A549 treated with Hydrocortisone at 1 μM for 4 hours (cell line): Measurements from ENCODE around the gene ANKRD44. TPM values are rescaled to one million over a fixed set of nuclear protein-coding genes. Genes with fewer than 3 reads are reported as not detected.

Experiments used
- total RNA-seq: library from RNA; stranded (reverse); fragments of 200-300 nt; extraction: Qiagen RNA extraction; gene quantifications from 5 replicates; pipeline ENCODE4 v1.2.3, GENCODE V29; 2022

Gene ANKRD44
- total RNA-seq = 1.4 to 3.1 TPM (median 2.3 TPM) in 5 replicates

DNA sequence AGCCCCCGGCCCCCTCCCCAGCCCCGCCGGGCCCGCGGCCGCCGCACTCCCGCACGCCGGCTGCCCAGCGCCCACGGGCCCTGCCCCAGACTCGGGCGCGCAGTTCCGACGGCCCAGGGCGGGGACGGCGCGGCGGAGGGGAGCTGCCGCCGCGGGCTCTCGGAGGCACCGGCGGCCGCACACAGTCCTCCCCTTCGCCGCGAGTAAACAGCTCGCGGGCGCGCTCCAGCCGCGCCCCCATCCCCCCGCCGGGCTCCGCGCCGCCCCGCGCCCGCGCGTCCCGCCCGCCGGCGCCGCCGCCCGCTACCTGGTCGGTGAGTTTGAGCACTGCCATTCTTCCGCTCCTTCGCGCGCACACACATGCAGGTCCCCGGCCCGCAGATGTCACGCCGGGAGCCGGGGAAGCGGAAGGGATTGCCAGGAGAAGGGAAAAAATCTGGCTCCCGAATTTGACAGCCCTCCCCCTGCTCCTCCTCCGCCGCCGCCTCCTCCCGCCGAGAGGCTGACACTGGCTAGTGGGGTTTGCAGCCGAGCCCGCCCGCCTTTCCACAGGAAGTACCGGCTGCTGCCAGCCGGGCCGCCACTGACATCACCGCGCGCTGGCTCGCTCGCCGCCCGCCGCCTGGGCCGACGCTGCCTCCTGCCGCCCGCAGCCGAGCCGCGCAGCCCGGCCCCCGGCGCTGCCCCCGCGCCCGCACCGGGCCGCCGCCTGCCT, at the start of gene ANKRD44:
TSS of gene ANKRD44 (minus strand) at position 510 of the 715 bp plus-strand sequence. CDS start at position 334, 176 bp downstream.

Other genes starting within 250 kb of the ANKRD44 start
- 123 to 138 TPM (median 127 TPM) in 5 replicates for gene SF3B1, start 124.2 kb upstream of the ANKRD44 start, total RNA-seq
- 15.9 to 22.1 TPM (median 17.7 TPM) in 5 replicates for gene COQ10B, start 142.8 kb upstream of the ANKRD44 start, total RNA-seq
- 545 to 778 TPM (median 597 TPM) in 5 replicates for gene HSPD1, start 189.1 kb upstream of the ANKRD44 start, total RNA-seq
- gene HSPE1, start 189.6 kb upstream of the ANKRD44 start, total RNA-seq = 431 to 752 TPM (median 465 TPM) in 5 replicates
- gene MOB4, start 205.3 kb upstream of the ANKRD44 start, total RNA-seq = 21.7 to 37.7 TPM (median 26.8 TPM) in 5 replicates